Bronchial epithelial cell (primary cell): ENCODE measurements around the gene FOXL3. TPM values are rescaled to one million over a fixed set of nuclear protein-coding genes. Genes with fewer than 3 reads are reported as not detected.

ENCODE experiments used
- DNase-seq: peaks from one replicate; pipeline ENCODE4 v3.0.0-alpha.2; 2010; ENCODE audit warnings: low read depth
- FAIRE-seq: peaks from 2 replicates; lab custom pipeline; 2011; peaks lifted over from hg19 to GRCh38; lab: Jason Lieb, UNC
- H3K27me3 ChIP-seq: 2 replicates; pipeline ENCODE4 v1.5.1; 2011; ENCODE audit warnings: low read length; ENCODE audit not compliant: control insufficient read depth, insufficient read depth
- H3K36me3 ChIP-seq: 2 replicates; pipeline ENCODE4 v1.5.1; 2011; ENCODE audit warnings: low read length; ENCODE audit not compliant: control insufficient read depth, insufficient read depth
- H3K4me3 ChIP-seq: 2 replicates; pipeline ENCODE4 v1.5.1; 2011; ENCODE audit warnings: mild to moderate bottlenecking, low read depth, low read length, control low read depth
- total RNA-seq: library from RNA; depleted of rRNA; stranded (reverse); fragments of >200 nt; gene quantifications from 2 replicates; pipeline ENCODE4 v1.2.1, GENCODE V29; 2014
- TF ChIP-seq, protein P1 (sequence below): IDR thresholded peaks from 2 replicates; pipeline ENCODE4 v1.5.1; 2011; ENCODE audit warnings: mild to moderate bottlenecking, moderate library complexity, low read length, control low read depth, inconsistent platforms; ENCODE audit not compliant: insufficient read depth, severe bottlenecking

Gene FOXL3
- total RNA-seq, 1 donor from 2014 or later: not detected

DNA sequence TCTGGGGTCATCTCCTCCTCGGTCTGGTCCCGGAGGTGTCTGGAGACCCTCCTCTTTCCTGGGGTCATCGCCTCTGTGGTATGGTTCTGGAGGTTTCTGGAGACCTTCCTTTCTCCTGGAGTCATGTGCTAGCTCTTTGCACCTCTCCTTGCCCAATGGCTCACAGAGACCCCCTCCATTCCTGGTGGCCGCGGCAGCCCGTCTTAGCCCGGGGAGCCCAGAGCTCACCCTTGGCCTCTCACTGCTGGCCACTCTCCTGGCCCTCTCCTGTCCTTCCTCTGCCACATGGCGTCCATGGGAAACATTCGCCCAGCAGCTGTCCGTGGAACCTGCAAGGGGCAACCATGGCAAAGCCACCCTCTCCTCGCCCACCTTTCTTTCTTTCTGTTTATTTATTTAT, 20.2 kb upstream of the FOXL3 start:
- Histone ChIP-seq H3K36me3 (no peaks in the 10 kb centered on the region), H3K4me3 (no peak overlapping the region), H3K27me3 (no peaks in the 10 kb centered on the region)
- DNase-seq (no peak), FAIRE-seq (no peak)
- TF ChIP-seq, protein P1, sequence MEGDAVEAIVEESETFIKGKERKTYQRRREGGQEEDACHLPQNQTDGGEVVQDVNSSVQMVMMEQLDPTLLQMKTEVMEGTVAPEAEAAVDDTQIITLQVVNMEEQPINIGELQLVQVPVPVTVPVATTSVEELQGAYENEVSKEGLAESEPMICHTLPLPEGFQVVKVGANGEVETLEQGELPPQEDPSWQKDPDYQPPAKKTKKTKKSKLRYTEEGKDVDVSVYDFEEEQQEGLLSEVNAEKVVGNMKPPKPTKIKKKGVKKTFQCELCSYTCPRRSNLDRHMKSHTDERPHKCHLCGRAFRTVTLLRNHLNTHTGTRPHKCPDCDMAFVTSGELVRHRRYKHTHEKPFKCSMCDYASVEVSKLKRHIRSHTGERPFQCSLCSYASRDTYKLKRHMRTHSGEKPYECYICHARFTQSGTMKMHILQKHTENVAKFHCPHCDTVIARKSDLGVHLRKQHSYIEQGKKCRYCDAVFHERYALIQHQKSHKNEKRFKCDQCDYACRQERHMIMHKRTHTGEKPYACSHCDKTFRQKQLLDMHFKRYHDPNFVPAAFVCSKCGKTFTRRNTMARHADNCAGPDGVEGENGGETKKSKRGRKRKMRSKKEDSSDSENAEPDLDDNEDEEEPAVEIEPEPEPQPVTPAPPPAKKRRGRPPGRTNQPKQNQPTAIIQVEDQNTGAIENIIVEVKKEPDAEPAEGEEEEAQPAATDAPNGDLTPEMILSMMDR: no peak

- FAIRE-seq (no peak), DNase-seq (no peak)
- Histone ChIP-seq H3K4me3 (no peak overlapping the region), H3K27me3 (no peaks in the 10 kb centered on the region), H3K36me3 (no peaks in the 10 kb centered on the region)
- TF ChIP-seq, protein P1: no peak
These were observed 19.5 kb upstream of the FOXL3 start for GRCh38 chr7:270351-270983.

- FAIRE-seq: no peak
- no peak for DNase-seq
- Histone ChIP-seq H3K27me3 (no peaks in the 10 kb centered on the region), H3K36me3 (no peaks in the 10 kb centered on the region), H3K4me3 (no peak overlapping the region)
- TF ChIP-seq, protein P1: no peak
These were observed 18.5 kb upstream of the FOXL3 start for GRCh38 chr7:271266-272107.

- DNase-seq (no peak), FAIRE-seq (no peak)
- Histone ChIP-seq H3K4me3 (no peak overlapping the region), H3K36me3 (no peaks in the 10 kb centered on the region), H3K27me3 (no peaks in the 10 kb centered on the region)
- TF ChIP-seq, protein P1: no peak
These were observed 17.8 kb upstream of the FOXL3 start for GRCh38 chr7:272108-272615.

GRCh38 chr7:272631-273030, 17.3 kb upstream of the FOXL3 start:
- FAIRE-seq: no peak
- no peaks in the 10 kb centered on the region for H3K36me3 ChIP-seq
- H3K4me3 ChIP-seq: no peak overlapping the region
- no peak for DNase-seq
- TF ChIP-seq, protein P1: no peak
- no peaks in the 10 kb centered on the region for H3K27me3 ChIP-seq
